Frontal cortex (tissue), 4 donors: Measurements from ENCODE around the gene C14orf119. TPM values are rescaled to one million over a fixed set of nuclear protein-coding genes. Genes with fewer than 3 reads are reported as not detected.

Experiments
- DNase-seq, 2 donors: peaks; one replicate each; pipeline ENCODE4 v3.0.0; 2012; ENCODE audit warnings: low spot score in 2 of 2
- FAIRE-seq: peaks from 2 replicates; lab custom pipeline; 2012; peaks lifted over from hg19 to GRCh38; lab: Jason Lieb, UNC
- total RNA-seq: library from RNA; depleted of rRNA; stranded (reverse); fragments of >200 nt; gene quantifications from one replicate; pipeline ENCODE4 v1.2.3, GENCODE V29; 2014
- donor health status: control.
- donor health status: control.
- donor health status: control.

Gene C14orf119
- total RNA-seq, 1 donor from 2014 or later = 22.0 TPM

- DNase-seq (no peak), FAIRE-seq (no peak)
These were observed 45.1 kb downstream of the C14orf119 start for GRCh38 chr14:23140371-23140770.

- no peak for FAIRE-seq
- no peak for DNase-seq
These were observed 46.6 kb downstream of the C14orf119 start for GRCh38 chr14:23141706-23142444.

GRCh38 chr14:23142826-23143225, 47.5 kb downstream of the C14orf119 start:
- FAIRE-seq (no peak), DNase-seq (no peak)

- FAIRE-seq (no peak), DNase-seq (no peak)
These were observed 48.6 kb downstream of the C14orf119 start for GRCh38 chr14:23143911-23144310.

- FAIRE-seq (no peak), DNase-seq (no peak)
These were observed 50.6 kb downstream of the C14orf119 start for GRCh38 chr14:23145794-23146350.

- FAIRE-seq (no peak), DNase-seq (no peak)
These were observed 51.1 kb downstream of the C14orf119 start for GRCh38 chr14:23146351-23146910.

- no peak for DNase-seq
- no peak for FAIRE-seq
These were observed 51.7 kb downstream of the C14orf119 start for GRCh38 chr14:23146980-23147379.

GRCh38 chr14:23147676-23148075, 52.4 kb downstream of the C14orf119 start:
- FAIRE-seq = no peak

GRCh38 chr14:23148591-23149249, 53.4 kb downstream of the C14orf119 start:
- DNase-seq (no peak), FAIRE-seq (no peak)

More at GRCh38 chr14:23147676-23148075, 52.4 kb downstream of the C14orf119 start:
- no peak for DNase-seq

- DNase-seq = no peak
- FAIRE-seq = no peak
These were observed 54.4 kb downstream of the C14orf119 start for GRCh38 chr14:23149745-23150144.

Other genes starting within 250 kb of the C14orf119 start
- gene LRP10, start 223.8 kb upstream of the C14orf119 start, total RNA-seq = 2.9 TPM
- 2.4 TPM for gene REM2, start 212.3 kb upstream of the C14orf119 start, total RNA-seq
- gene RBM23, start 176.4 kb upstream of the C14orf119 start, total RNA-seq = 73.4 TPM
- 61.1 TPM for gene PRMT5, start 166.1 kb upstream of the C14orf119 start, total RNA-seq
- 23.2 TPM for gene HAUS4, start 138.4 kb upstream of the C14orf119 start, total RNA-seq
- 4.5 TPM for gene AJUBA, start 113.0 kb upstream of the C14orf119 start, total RNA-seq
- 4.5 TPM for gene C14orf93, start 85.4 kb upstream of the C14orf119 start, total RNA-seq
- gene PSMB5, start 60.6 kb upstream of the C14orf119 start, total RNA-seq = 194 TPM
- gene PSMB11, start 53.3 kb upstream of the C14orf119 start, total RNA-seq = under 0.01 TPM
- gene CDH24, start 38.0 kb upstream of the C14orf119 start, total RNA-seq = 9.4 TPM
- gene ACIN1, start 369 bp upstream of the C14orf119 start, total RNA-seq = 73.0 TPM
- not detected for gene CIROP, start 9.5 kb downstream of the C14orf119 start, total RNA-seq
- not detected for gene CEBPE, start 23.8 kb downstream of the C14orf119 start, total RNA-seq
- 4.1 TPM for gene SLC7A8, start 88.2 kb downstream of the C14orf119 start, total RNA-seq
- not detected for gene RNF212B, start 142.4 kb downstream of the C14orf119 start, total RNA-seq
- 2.0 TPM for gene HOMEZ, start 190.6 kb downstream of the C14orf119 start, total RNA-seq
- 4.5 TPM for gene PPP1R3E, start 207.4 kb downstream of the C14orf119 start, total RNA-seq
- 10.6 TPM for gene BCL2L2, start 211.3 kb downstream of the C14orf119 start, total RNA-seq
- 70.1 TPM for gene PABPN1, start 226.0 kb downstream of the C14orf119 start, total RNA-seq